Measurements from ENCODE around the gene S1PR5.
A peak's percentile ranks its signal among the peaks of the same experiment; 100 is the strongest.

DNA sequence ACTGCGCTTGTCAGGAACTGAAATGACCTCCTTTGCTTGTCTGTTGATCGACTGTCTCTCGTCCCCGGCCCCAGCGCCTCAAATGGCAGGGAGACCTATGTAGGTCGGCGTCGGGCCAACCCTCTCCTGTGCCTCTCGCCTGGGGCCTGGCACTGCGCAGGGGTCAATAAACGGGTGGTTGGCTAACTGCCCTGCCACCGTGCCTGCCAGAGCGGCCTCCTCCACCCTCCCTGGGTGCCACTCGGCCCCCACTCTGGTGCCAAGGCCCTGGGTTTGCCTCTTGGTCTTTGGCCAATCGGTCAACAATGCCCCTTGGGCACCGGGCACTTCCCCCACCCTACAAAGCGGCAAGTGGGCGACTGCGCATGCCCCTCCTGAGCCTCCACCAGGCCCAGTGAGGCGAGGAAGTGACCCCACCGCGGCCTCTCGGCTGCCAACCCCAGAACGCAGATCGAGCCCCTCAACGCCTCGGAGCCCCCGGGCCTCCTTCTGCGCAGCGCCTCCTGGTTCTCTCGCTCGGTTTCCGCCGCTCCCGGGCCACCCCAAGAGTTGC lies 15.2 kb downstream of the S1PR5 start:
- no peak for TF ChIP-seq EP300 (IDR thresholded peaks at IDR 0.05)
- TF ChIP-seq, protein P1, sequence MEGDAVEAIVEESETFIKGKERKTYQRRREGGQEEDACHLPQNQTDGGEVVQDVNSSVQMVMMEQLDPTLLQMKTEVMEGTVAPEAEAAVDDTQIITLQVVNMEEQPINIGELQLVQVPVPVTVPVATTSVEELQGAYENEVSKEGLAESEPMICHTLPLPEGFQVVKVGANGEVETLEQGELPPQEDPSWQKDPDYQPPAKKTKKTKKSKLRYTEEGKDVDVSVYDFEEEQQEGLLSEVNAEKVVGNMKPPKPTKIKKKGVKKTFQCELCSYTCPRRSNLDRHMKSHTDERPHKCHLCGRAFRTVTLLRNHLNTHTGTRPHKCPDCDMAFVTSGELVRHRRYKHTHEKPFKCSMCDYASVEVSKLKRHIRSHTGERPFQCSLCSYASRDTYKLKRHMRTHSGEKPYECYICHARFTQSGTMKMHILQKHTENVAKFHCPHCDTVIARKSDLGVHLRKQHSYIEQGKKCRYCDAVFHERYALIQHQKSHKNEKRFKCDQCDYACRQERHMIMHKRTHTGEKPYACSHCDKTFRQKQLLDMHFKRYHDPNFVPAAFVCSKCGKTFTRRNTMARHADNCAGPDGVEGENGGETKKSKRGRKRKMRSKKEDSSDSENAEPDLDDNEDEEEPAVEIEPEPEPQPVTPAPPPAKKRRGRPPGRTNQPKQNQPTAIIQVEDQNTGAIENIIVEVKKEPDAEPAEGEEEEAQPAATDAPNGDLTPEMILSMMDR (IDR thresholded peaks at IDR 0.05) = no peak
- peak in 1 of 2 donors; percentile 20 for TF ChIP-seq POLR2AphosphoS5 (IDR thresholded peaks at IDR 0.05)

Data from esophagus muscularis mucosa (tissue), 4 donors.